Panc1 (cell line): ENCODE results near the gene PTCD2. TPM values are rescaled to one million over a fixed set of nuclear protein-coding genes. Genes with fewer than 3 reads are reported as not detected.

Experiments
- ATAC-seq: fragments of 200-7000 bp; cut with Tn5 transposase; 2 replicates; pipeline ENCODE4 v1.9.1; 2020; ENCODE audit warnings: mild to moderate bottlenecking, moderate library complexity
- BruUV-seq: library from RNA; stranded (reverse); fragments of 400-500 nt; replicated peaks from 2 replicates; lab custom pipeline; 2021; lab: Mats Ljungman, UMichigan
- CTCF ChIA-PET: fragments of 300-600 bp; sonication (Branson Sonifier 250); formaldehyde crosslinking; loops from one replicate; lab custom pipeline; 2022; ENCODE audit warnings: antibody characterized with exemption; lab: Charles Lee
- POLR2A ChIA-PET: fragments of 300-600 bp; sonication (Branson Sonifier 250); formaldehyde crosslinking; loops from one replicate; lab custom pipeline; 2022; ENCODE audit warnings: antibody characterized with exemption; lab: Charles Lee
- DNase-seq: peaks from one replicate; pipeline ENCODE4 v3.0.0-alpha.2; 2010; ENCODE audit warnings: low read depth, low spot score
- H3K27ac ChIP-seq: 2 replicates; pipeline ENCODE4 v1.5.1; 2011; ENCODE audit warnings: mild to moderate bottlenecking, low read length, inconsistent platforms
- H3K27me3 ChIP-seq: fragments of 200-500 bp; sonication (Bioruptor generic); 2 replicates; pipeline ENCODE4 v1.6.0; 2014; ENCODE audit warnings: low read length, inconsistent platforms; ENCODE audit not compliant: control insufficient read depth, insufficient read depth
- H3K36me3 ChIP-seq: fragments of 200-500 bp; sonication (Bioruptor generic); 2 replicates; pipeline ENCODE4 v1.5.1; 2014; ENCODE audit warnings: inconsistent platforms, mild to moderate bottlenecking, low read length, moderate library complexity; ENCODE audit not compliant: control insufficient read depth, insufficient read depth
- H3K4me1 ChIP-seq: 2 replicates; pipeline ENCODE4 v1.5.1; 2011; ENCODE audit warnings: inconsistent platforms, mild to moderate bottlenecking, low read length, moderate library complexity; ENCODE audit not compliant: control insufficient read depth, insufficient read depth
- H3K4me3 ChIP-seq, 2 experiments: 2 replicates each; pipeline ENCODE4 v1.5.1; 2011 to 2012; ENCODE audit warnings: low read depth in 2 of 2, low read length in 2 of 2, mild to moderate bottlenecking in 2 of 2, inconsistent platforms in 1 of 2, moderate library complexity in 1 of 2
- H3K9me3 ChIP-seq: fragments of 200-500 bp; sonication (Bioruptor generic); 2 replicates; pipeline ENCODE4 v1.5.1; 2014; ENCODE audit warnings: low read depth, mild to moderate bottlenecking, inconsistent platforms, low read length, moderate library complexity; ENCODE audit not compliant: control insufficient read depth, insufficient read depth
- POLR2AphosphoS5 ChIP-seq: IDR thresholded peaks from 2 replicates; pipeline ENCODE4 v1.6.1; 2012; ENCODE audit warnings: mild to moderate bottlenecking, low read depth, low read length, moderate library complexity
- SIN3A ChIP-seq: IDR thresholded peaks from 2 replicates; pipeline ENCODE4 v1.6.1; 2012; ENCODE audit warnings: low read depth, mild to moderate bottlenecking, low read length, moderate library complexity, borderline replicate concordance; ENCODE audit not compliant: insufficient read depth
- TCF7L2 ChIP-seq: IDR thresholded peaks from 2 replicates; pipeline ENCODE4 v1.6.1; 2011; ENCODE audit warnings: mild to moderate bottlenecking, low read depth, low read length, inconsistent platforms
- in situ Hi-C: cut with HindIII; loops from 2 replicates; pipeline ENCODE4 v1.10.0; 2016; ENCODE audit warnings: low sequenced_read_pairs, low pct_unique_long_range_greater_than_20kb
- intact Hi-C: fragments of 100-400 bp; cut with micrococcal nuclease; formaldehyde crosslinking; loops from one replicate; pipeline ENCODE4 v1.10.0; 2022; ENCODE audit not compliant: unreplicated experiment
- total RNA-seq: library from RNA; stranded (reverse); gene quantifications from one replicate; pipeline ENCODE4 v1.2.1, GENCODE V29; 2021; ENCODE audit not compliant: unreplicated experiment
- TF ChIP-seq, protein P1 (sequence below): fragments of 450-650 bp; IDR thresholded peaks from 2 replicates; pipeline ENCODE4 v1.5.1; 2017; ENCODE audit warnings: mild to moderate bottlenecking

PTCD2 gene
- total RNA-seq, 1 experiment from 2014 or later, result 13.0 TPM

DNA sequence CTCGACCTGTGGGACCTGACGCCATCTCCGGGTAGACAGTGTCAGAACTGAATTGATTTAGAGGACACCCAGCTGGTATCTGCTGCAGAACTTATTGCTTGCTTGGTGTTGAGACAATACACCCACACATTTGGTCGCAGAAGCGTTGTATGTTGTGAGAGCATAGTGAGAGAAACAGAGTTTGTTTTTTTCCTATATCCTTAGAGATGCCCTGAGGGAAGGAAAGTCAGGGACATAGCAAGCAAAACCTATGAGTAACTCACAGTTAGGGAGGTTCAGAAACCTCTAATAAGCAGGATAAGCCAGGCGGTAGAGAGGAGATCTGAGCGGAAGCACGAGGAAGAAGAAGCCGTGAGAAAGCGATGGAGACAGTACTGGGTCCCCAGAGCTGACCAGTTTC is 59.8 kb downstream of the PTCD2 start:
- no peak for ATAC-seq
- H3K36me3 ChIP-seq, result no peaks in the 10 kb centered on the region
- TF ChIP-seq, protein P1, sequence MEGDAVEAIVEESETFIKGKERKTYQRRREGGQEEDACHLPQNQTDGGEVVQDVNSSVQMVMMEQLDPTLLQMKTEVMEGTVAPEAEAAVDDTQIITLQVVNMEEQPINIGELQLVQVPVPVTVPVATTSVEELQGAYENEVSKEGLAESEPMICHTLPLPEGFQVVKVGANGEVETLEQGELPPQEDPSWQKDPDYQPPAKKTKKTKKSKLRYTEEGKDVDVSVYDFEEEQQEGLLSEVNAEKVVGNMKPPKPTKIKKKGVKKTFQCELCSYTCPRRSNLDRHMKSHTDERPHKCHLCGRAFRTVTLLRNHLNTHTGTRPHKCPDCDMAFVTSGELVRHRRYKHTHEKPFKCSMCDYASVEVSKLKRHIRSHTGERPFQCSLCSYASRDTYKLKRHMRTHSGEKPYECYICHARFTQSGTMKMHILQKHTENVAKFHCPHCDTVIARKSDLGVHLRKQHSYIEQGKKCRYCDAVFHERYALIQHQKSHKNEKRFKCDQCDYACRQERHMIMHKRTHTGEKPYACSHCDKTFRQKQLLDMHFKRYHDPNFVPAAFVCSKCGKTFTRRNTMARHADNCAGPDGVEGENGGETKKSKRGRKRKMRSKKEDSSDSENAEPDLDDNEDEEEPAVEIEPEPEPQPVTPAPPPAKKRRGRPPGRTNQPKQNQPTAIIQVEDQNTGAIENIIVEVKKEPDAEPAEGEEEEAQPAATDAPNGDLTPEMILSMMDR, result no peak
- no peak for TF ChIP-seq SIN3A
- POLR2A ChIA-PET, result no interaction called here
- H3K9me3 ChIP-seq, result no peaks in the 10 kb centered on the region
- intact Hi-C loops, result no loop called here
- no peak for DNase-seq
- CTCF ChIA-PET, result interaction anchor here (0.6 kb wide), 1 partner anchor 150 kb away, joined by 3 read pairs; no protein-coding TSS in a partner anchor
- no peak overlapping the region for H3K4me3 ChIP-seq
- no peaks in the 10 kb centered on the region for H3K27me3 ChIP-seq
- no TSS peak for BruUV-seq
- no peaks in the 10 kb centered on the region for H3K4me1 ChIP-seq
- in situ Hi-C loops, result no loop called here
- no peak overlapping the region for H3K27ac ChIP-seq

DNA sequence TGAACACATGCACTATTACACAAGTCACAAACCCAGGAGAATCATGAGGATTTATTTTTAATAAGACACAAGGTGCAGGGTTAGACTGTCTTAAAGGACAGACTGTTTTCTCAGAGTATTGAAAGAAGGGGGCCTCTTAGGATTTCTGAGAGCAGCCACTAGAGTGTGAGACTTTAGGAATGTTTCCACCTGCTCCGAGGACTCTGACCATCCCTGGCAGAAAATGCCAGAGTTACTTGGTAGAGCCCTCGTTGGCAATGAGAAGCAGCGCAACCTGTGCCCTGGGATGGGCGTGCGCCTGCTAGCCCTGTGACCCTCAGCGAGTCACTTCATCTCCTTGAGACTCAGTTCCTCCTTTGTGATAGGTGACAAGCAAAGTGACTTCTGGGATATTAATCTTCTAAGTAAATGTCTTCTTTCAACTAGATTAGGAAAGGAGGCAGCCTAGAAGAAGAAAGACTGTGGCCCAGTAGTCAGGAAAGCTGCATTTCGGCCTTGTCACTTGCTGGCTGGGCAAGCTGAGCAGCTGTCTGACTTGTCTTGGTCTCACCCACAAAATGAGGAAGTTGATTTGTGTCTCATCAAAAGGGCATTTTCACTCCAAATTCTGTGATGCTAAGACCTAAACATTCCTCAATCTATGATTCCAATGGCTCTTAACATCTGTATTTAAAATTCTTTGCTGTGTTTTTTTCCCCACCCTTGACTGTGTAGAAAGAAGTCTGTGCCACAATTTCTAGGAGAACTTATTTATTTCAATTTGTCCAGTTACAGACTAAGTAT is 60.5 kb downstream of the PTCD2 start:
- ATAC-seq (no peak), DNase-seq (no peak)
- ChIA-PET CTCF (interaction anchor here (0.6 kb wide), 1 partner anchor 149 kb away, joined by 3 read pairs; no protein-coding TSS in a partner anchor), POLR2A (no interaction called here)
- in situ Hi-C loops, result no loop called here
- no peak overlapping the region for H3K27ac ChIP-seq
- intact Hi-C loops, result no loop called here
- no TSS peak for BruUV-seq
- TF ChIP-seq, protein P1, result no peak
- no peak for TF ChIP-seq TCF7L2
- H3K9me3 ChIP-seq, result no peaks in the 10 kb centered on the region
- no peak overlapping the region for H3K4me3 ChIP-seq
- H3K36me3 ChIP-seq, result no peaks in the 10 kb centered on the region
- H3K27me3 ChIP-seq, result no peaks in the 10 kb centered on the region
- no peaks in the 10 kb centered on the region for H3K4me1 ChIP-seq

DNA sequence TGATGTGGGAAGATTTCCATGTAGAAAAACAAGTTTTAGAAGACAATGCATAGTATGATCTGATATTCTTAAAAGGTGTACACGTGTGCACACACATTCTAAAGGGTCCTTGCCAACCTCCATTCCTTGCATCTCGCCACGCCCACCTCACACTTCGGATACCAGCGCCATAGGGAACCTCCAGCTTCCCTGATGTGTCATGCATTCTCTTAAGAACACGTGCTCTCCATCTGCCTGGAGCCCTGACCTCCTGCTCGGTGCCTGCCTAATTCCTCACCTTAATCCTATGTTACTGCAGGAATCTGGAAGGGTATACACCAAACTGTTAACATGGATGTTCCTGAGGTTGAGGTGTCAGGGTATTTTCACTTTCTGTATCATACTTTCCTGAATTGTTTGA is 63.1 kb downstream of the PTCD2 start:
- no peaks in the 10 kb centered on the region for H3K9me3 ChIP-seq
- DNase-seq (no peak), ATAC-seq (peak; percentile 63; the same call in 1 of the 2 replicates)
- H3K4me1 ChIP-seq, result 0 out of 2 replicates have a peak, but pooled peaks cover 2% of the 10 kb centered on the region
- POLR2A ChIA-PET, result no interaction called here
- H3K4me3 ChIP-seq, result no peak overlapping the region
- BruUV-seq, result no TSS peak
- no peak overlapping the region for H3K27ac ChIP-seq
- no peaks in the 10 kb centered on the region for H3K27me3 ChIP-seq
- in situ Hi-C loops, result no loop called here
- no peak for TF ChIP-seq POLR2AphosphoS5
- TF ChIP-seq, protein P1, result no peak
- H3K36me3 ChIP-seq, result no peaks in the 10 kb centered on the region
- CTCF ChIA-PET, result no interaction called here
- intact Hi-C loops, result no loop called here
